Ascending aorta (tissue), 2 donors: ENCODE measurements around the gene TJP3. TPM values are rescaled to one million over a fixed set of nuclear protein-coding genes. Genes with fewer than 3 reads are reported as not detected.

Experiments
- DNase-seq, 2 donors: peaks; one replicate each; pipeline ENCODE4 v3.0.0-alpha.2; 2019; ENCODE audit warnings: low spot score in 2 of 2
- H3K27ac ChIP-seq, 2 donors: fragments of 200-600 bp; sonication (generic); one replicate each; pipeline ENCODE4 v1.5.1; 2016 to 2017; ENCODE audit warnings: mild to moderate bottlenecking in 1 of 2
- H3K27me3 ChIP-seq: fragments of 200-600 bp; sonication (generic); one replicate; pipeline ENCODE4 v1.5.1; 2017
- H3K36me3 ChIP-seq, 2 donors: fragments of 200-600 bp; sonication (generic); one replicate each; pipeline ENCODE4 v1.5.1; 2016
- H3K4me1 ChIP-seq, 2 donors: fragments of 200-600 bp; sonication (generic); one replicate each; pipeline ENCODE4 v1.5.1; 2016 to 2017; ENCODE audit warnings: mild to moderate bottlenecking in 1 of 2
- H3K4me3 ChIP-seq, 2 donors: fragments of 200-600 bp; sonication (generic); one replicate each; pipeline ENCODE4 v1.5.1; 2016 to 2017; ENCODE audit warnings: mild to moderate bottlenecking in 1 of 2
- H3K9me3 ChIP-seq, 2 donors: fragments of 200-600 bp; sonication (generic); one replicate each; pipeline ENCODE4 v1.5.1; 2016
- intact Hi-C: fragments of 100-400 bp; cut with DNase I; formaldehyde crosslinking; loops from one replicate; pipeline ENCODE4 v1.15.1; 2023
- total RNA-seq: library from RNA; depleted of rRNA; stranded (reverse); fragments of >200 nt; gene quantifications from one replicate; pipeline ENCODE4 v1.1.0, GENCODE V29; 2016
- TF ChIP-seq, protein P1 (sequence below), 3 experiments: fragments of 200-600 bp in 2 of 3; fragments of 450-650 bp in 1 of 3; sonication (generic) in 2 of 3; IDR thresholded peaks; one replicate each; pipeline ENCODE4 v1.5.1; 2016 to 2019; ENCODE audit warnings: antibody characterized with exemption in 3 of 3, mild to moderate bottlenecking in 1 of 3, moderate library complexity in 1 of 3

The TJP3 gene
- total RNA-seq, 1 donor from 2014 or later, result 12.6 TPM

- Histone ChIP-seq H3K27me3 (no peaks in the 10 kb centered on the region), H3K36me3 (no peaks in the 10 kb centered on the region), H3K4me3 (no peak overlapping the region), H3K27ac (no peak overlapping the region), H3K4me1 (no peaks in the 10 kb centered on the region), H3K9me3 (peaks cover 0 to 12% of the 10 kb centered on the region in 2 donors)
- intact Hi-C loops, result no loop called here
- DNase-seq, result no peak
- TF ChIP-seq, protein P1, sequence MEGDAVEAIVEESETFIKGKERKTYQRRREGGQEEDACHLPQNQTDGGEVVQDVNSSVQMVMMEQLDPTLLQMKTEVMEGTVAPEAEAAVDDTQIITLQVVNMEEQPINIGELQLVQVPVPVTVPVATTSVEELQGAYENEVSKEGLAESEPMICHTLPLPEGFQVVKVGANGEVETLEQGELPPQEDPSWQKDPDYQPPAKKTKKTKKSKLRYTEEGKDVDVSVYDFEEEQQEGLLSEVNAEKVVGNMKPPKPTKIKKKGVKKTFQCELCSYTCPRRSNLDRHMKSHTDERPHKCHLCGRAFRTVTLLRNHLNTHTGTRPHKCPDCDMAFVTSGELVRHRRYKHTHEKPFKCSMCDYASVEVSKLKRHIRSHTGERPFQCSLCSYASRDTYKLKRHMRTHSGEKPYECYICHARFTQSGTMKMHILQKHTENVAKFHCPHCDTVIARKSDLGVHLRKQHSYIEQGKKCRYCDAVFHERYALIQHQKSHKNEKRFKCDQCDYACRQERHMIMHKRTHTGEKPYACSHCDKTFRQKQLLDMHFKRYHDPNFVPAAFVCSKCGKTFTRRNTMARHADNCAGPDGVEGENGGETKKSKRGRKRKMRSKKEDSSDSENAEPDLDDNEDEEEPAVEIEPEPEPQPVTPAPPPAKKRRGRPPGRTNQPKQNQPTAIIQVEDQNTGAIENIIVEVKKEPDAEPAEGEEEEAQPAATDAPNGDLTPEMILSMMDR (IDR thresholded peaks at IDR 0.05), result no peak
Measured at GRCh38 chr19:3796358-3796757, 88.2 kb downstream of the TJP3 start.

DNA sequence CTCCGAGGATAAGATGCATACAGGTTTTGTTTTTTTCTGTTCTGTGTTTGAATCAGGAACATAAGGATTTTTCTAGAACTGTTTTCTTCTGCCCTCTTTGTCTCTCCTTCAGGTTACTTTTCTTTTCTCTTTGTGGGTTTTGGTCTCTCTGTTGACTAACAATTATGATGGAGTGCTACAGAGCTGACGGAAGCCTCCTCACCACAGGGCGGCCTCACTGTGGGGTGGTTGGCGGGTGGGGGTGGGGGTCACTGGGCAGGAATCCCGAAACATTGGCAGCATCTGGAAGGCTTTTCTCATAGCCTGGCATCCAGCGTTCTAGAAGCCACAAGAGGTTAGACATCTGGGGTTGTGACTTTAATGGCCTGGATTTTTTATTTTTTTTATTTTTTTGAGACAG, 90.0 kb downstream of the TJP3 start:
- no peak for DNase-seq
- no peaks in the 10 kb centered on the region for H3K27me3 ChIP-seq
- intact Hi-C loops, result no loop called here

More for the DNA sequence above, 90.0 kb downstream of the TJP3 start:
- no peak overlapping the region for H3K4me3 ChIP-seq
- H3K36me3 ChIP-seq, result no peaks in the 10 kb centered on the region
- H3K4me1 ChIP-seq, result no peaks in the 10 kb centered on the region
- TF ChIP-seq, protein P1 (IDR thresholded peaks at IDR 0.05), result no peak
- H3K27ac ChIP-seq, result no peak overlapping the region
- H3K9me3 ChIP-seq, result peaks cover 0 to 12% of the 10 kb centered on the region in 2 donors

Other genes with a start within 250 kb of the TJP3 start
- gene SMIM24, start 227.9 kb upstream of the TJP3 start, total RNA-seq, result not detected
- gene SMIM44, start 224.9 kb upstream of the TJP3 start, total RNA-seq, result not detected
- 40.9 TPM for gene DOHH, start 207.7 kb upstream of the TJP3 start, total RNA-seq
- gene FZR1, start 202.1 kb upstream of the TJP3 start, total RNA-seq, result 56.8 TPM
- gene TEKTIP1, start 169.2 kb upstream of the TJP3 start, total RNA-seq, result not detected
- gene MFSD12, start 150.8 kb upstream of the TJP3 start, total RNA-seq, result 133 TPM
- gene HMG20B, start 135.4 kb upstream of the TJP3 start, total RNA-seq, result 149 TPM
- 6.1 TPM for gene GIPC3, start 122.9 kb upstream of the TJP3 start, total RNA-seq
- gene TBXA2R, start 101.5 kb upstream of the TJP3 start, total RNA-seq, result 37.8 TPM
- gene CACTIN, start 81.6 kb upstream of the TJP3 start, total RNA-seq, result 57.6 TPM
- gene PIP5K1C, start 7.9 kb upstream of the TJP3 start, total RNA-seq, result 87.3 TPM
- gene APBA3, start 53.3 kb downstream of the TJP3 start, total RNA-seq, result 58.9 TPM
- 34.9 TPM for gene MRPL54, start 54.3 kb downstream of the TJP3 start, total RNA-seq
- gene RAX2, start 63.8 kb downstream of the TJP3 start, total RNA-seq, result not detected
- not detected for gene MATK, start 78.0 kb downstream of the TJP3 start, total RNA-seq
- gene ZFR2, start 160.7 kb downstream of the TJP3 start, total RNA-seq, result not detected
- not detected for gene ATCAY, start 172.3 kb downstream of the TJP3 start, total RNA-seq
- not detected for gene NMRK2, start 224.7 kb downstream of the TJP3 start, total RNA-seq